HPDE6-E6E7 (cell line): ENCODE results near the gene HOMER2.
"Not testable (repeated sequence)": the region's sequence is repeated elsewhere in the genome, so short reads cannot be mapped to it uniquely, and the experiment has no call there.

ENCODE experiments used
- DNase-seq: peaks from one replicate; pipeline ENCODE4 v3.0.0; 2011; ENCODE audit warnings: missing footprints; ENCODE audit errors: extremely low spot score

The HOMER2 gene

DNA sequence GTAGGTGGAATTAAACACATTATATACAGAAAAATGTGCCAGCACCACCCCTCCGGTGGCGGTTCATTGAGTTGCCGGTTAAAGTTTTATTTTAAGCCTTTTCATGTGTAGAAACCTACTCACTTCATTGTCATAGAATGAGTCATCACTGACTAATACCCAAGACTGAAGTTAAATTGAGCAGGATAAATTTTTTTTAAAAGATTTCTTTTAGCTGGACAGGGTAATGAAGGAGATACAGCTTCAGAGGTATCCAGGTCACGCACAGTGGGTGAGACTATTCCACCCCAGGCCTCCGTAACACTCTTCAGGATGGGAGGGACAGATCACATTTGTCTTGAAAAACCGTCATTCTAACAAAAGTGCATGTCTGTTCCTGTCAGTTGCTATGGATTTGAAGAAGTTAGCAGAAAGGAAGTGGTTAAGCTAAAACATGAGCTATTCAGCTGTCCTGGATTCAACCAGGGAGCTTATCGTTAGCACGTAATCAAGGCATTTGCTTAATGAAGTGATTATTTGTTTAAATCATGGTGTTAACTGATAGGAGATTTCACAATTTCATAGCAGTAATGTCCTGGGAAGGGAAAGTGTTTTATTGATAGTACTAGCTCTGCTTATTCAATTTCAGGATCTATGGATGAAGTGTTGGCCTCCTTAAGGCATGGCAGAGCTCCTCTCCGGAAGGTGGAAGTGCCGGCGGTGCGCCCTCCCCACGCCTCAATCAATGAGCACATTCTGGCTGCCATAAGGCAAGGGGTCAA, 119.7 kb downstream of the HOMER2 start:
- DNase-seq: peak; percentile 84

DNA sequence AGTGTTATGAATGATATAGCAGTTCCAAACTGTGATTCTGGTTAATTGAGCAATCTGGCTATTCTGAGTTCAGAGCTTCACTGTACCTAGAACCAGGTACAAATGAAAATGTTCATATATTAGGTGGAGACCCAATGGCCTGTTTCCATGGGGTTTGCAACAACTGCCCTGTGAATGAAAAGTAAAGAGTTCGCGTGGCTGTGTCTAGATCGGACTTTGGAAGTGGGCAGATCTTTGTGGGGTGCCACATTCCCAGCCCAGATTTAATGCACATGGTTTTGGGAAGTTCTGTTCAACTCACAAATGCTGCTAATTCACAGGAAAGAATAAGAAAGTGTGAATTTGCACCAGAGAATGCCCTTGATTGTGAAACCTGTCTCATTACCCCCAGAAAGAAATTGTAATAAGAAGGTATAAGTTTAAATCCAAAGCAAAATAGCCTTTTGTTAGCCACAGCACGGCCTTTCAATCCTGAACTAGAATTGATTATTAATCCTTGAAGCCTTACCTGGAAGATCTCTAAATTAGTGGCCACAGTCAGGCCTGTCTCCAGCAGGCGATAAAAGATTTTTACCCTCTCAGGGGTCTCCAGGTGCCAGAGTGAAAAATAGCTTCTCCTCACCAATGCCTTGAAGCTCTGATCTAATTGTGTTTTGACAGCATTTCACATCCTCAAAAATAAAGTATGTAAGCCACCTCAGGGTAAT, 120.5 kb downstream of the HOMER2 start:
- DNase-seq: no peak

DNA sequence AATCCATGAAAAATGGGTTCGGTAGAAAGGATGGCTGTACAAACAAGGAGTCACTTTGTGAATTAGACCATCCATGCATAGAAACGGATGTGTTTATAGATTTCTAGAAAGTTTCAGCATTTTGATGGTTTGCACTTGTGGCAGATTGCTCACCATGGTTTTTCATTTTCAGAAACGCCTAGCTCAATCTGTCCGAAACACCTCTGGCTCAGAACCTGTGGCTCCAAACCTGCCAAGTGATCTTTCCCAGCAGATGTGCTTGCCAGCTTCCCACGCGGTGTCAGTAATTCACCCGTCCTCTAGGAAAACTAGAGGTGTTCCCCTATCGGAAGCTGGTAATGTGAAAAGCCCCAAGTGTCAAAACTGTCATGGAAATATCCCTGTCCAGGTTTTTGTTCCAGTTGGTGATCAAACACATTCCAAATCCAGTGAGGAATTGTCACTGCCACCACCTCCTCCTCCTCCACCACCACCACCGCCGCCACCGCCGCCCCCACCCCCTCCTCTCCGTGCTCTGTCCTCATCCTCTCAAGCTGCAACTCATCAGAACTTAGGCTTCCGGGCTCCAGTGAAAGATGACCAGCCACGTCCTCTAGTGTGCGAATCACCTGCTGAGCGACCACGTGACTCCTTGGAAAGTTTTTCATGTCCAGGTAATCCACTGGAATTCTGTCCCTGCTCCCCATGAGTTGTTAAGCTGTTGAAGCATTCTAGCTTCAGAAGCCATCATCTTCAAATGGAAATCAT, 121.9 kb downstream of the HOMER2 start:
- DNase-seq: no peak

DNA sequence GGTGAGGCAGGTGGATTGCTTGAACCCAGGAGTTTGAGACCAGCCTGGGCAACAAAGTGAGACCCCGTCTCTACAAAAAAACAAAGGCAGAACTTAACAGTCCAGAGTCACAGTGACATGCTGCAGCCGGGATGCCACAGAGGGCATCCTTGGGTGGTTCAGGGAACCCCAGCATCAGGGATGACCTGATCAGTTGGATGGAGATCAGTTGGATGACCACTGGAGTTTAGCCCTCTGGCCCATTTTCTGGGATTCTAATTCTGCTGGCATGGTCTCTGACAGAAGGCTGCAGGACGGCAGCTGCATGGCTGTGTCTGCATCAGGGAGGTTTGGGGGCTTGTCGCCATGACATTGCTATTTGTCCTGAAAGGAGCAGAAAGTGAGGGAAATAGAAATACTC, 123.3 kb downstream of the HOMER2 start:
- no peak for DNase-seq

DNA sequence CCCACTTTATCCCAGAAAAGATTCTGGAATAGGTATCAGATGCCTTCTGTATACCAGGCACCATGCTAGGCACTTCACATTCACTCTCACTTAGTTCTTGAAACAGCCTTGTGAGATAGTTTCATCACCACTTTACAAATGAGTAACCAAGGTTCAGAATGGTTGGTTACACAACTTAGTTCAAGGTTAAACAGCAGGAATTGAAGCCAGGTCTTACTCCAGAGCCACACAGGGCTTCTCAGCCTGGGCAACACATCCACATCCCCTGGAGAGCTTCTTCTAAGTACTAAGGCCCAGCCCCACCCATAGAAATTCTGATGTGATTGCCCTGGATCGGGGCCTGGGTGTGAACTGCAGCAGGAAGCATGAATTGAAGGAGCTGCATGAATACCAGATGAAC, 124.4 kb downstream of the HOMER2 start:
- DNase-seq: no peak

DNA sequence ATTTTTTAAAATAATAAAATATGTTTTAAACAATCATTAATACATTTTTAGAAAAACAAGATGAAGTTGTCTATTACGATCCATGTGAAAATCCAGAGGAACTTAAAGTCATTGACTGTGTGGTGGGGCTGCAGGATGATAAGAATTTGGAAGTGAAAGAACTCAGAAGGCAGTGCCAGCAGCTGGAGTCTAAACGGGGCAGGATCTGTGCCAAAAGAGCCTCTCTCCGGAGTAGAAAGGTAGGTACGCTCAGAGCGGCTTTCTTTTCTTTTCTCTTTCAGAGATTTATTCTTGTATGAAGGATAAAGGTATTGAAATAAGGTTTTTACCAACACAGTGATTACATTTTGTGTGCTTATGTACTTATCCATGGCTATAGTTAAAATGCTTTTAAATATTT, 129.5 kb downstream of the HOMER2 start:
- DNase-seq: no peak

DNA sequence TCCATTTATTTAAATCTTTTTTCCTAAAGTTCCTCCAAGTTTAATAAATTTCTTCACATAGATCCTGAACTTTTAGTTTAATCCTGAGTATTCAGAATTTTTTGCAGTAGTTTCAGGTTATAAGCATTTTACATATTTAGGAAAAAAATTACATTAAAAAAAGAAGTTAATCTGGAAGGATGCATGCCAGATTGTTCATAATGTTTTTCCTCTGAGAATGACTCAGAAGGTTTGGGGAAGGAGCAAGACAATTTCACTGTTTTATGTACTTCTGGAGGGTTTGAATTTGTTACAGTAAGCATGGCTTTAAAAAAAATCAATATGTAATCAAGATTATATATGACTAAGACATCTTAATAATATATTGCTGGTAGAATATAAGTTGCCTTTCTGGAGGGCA, 130.7 kb downstream of the HOMER2 start:
- not testable (repeated sequence) for DNase-seq

DNA sequence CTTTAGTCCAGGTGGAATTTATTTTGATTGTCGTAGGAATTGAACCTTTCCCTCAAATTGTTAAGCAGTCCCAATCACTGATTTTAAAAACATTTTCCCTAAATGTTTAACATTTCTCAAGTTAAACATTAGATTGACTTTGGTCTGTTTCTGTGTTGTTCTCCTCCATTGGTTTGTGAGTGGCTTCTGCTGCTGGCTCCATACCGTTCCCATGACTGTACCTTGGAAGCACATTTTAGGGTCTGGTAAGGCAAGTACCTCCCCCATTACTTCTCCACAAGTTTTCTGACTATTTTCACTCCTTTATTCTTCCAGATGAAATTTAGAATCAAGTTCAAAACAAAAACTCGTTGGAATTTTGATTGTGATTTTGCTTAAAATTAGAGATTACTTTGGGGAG, 131.1 kb downstream of the HOMER2 start:
- not testable (repeated sequence) for DNase-seq

DNA sequence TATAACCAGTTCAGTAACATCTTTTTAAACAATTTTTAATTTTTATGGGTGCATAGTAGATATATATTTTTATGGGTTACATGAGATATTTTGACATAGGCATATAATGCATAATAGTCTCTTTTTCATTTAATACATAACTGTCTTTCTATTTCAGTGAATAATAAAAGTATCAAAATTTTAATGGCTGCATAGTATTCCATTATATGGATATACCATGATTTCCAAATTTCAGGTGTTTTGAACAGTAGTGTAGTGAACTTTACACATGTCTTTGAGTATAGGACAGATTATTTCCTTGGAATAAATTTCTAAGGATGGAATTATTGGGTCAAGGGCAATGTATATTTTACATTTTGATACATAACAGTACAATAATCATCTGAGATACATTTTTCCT, 132.4 kb downstream of the HOMER2 start:
- no peak for DNase-seq

DNA sequence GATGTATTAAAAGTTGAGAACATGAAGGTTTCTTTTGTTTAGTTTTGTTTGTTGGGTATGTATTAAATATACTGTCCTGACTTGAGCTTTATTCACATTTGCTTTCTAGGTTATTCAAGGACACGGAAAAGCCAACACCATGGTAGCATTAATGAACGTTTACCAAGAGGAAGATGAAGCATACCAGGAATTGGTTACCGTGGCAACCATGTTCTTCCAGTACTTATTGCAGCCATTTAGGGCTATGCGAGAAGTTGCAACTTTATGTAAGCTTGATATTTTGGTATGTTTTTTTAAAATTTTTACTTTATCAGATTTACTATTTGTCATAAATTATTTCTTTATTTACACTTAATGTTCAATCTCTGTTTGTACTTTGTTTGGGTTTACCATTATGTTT, 139.5 kb downstream of the HOMER2 start:
- DNase-seq: no peak

DNA sequence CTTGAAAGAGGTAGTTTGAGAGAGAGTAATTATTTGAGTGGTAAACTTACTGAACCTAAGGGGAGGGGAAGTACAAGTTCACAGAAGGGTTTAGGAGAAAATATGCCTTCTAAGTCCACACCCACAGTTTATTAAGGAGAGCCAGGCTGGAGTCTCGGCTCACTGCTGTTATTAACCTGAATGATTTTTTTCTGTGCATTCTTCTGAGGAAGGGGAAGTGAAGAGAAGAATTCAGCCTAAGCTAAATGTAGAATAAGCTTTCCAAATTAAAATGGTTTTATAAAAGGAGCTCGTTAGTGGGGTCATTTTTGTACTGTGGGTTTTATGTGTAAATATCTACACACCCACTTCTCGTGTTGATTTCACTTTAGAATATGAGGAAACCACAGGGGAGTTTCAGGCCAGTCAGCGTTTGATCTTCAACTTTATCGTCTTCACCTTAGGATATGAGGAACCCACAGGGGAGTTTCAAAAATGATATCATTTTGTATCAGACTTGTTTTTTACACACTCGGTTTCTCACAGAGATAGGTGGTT, 141.6 kb downstream of the HOMER2 start:
- DNase-seq: no peak

DNA sequence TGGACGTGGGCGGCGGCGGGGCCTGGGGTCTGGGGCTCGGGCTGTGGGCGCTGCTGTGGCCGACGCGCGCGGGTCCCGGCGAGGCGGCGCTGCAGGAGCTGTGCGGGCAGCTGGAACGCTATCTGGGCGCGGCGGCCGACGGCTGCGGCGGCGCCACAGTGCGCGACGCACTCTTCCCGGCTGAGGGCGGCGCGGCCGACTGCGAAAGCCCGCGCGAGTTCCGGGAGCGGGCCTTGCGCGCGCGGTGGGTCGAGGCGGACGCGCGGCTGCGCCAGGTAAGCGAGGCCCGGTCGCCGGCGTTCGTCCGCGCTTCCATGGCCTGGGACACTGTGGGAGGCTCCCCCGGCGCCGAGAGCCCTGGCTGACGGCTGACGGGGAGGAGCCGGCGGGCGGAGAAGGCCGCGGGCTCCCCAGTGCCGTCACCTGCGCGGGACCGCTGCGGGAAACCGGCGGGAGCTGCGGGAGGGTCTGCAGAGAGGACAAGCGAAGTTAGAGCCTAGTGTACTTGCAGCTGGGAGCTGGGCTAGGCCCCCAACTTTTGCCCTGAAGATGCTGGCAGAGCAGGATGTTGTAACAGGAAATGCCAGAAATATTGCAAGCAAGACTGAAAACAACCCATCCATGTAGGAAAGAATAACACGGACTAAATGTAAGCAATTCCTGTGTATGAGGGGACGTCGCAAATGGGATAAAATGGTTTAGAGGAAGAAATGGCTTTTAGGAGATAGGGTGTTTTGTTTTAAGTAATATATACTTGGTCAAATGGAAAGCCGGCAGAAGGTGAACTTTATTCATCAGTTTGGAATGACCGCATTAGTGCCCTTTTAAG, 142.2 kb downstream of the HOMER2 start:
- no peak for DNase-seq

DNA sequence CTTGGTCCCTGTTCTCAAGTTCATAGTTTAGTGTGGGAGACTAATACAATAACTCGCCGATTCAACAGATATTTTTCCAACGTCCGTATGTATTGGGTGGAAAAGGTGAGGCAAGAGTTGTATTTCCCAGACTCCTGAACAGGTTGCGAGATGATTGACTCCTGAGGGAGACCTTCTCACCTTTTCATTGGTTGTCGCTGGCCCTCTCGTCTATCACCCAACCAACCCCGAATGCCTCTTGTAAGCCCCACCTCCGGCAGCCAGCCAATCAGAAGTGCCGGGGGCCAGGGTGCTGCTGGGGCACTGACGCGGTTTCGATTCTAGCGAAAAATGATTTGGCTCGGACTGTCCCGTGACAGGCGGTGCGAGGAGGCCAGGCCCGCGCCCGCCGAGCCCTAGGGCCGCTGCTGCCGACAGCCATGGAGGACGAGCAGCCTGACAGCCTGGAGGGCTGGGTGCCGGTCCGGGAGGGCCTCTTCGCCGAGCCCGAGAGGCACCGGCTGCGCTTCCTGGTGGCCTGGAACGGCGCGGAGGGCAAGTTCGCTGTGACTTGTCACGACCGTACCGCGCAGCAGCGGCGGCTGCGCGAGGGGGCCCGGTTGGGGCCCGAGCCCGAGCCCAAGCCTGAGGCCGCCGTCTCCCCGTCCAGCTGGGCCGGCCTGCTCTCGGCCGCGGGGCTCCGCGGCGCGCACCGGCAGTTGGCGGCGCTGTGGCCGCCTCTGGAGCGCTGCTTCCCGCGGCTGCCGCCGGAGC, 143.0 kb downstream of the HOMER2 start, which contains the start of gene WHAMM:
WHAMM (plus strand) TSS at position 321 of the 753 bp plus-strand sequence; CDS start at position 420, 99 bp downstream.
- DNase-seq: peak; percentile 98

DNA sequence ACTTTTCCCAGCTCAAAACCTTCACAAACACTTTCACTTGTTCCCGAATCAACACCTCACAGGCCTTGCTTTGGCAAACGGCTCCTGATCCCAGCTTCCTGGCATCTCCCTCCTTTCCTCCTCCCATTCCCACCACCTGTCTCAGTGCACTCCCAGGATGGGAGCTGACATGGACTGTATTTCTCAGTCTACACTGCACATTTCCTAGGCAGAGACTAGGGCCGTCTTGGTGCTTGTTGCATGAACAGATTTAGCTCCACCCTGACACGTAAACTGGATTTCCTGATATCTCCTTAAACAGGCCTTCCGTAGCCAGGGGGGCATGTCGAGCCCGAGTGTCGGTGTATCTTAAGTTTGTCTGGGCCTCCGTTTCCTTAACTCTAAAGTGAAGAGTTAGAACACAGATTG, 143.9 kb downstream of the HOMER2 start:
- DNase-seq: no peak

DNA sequence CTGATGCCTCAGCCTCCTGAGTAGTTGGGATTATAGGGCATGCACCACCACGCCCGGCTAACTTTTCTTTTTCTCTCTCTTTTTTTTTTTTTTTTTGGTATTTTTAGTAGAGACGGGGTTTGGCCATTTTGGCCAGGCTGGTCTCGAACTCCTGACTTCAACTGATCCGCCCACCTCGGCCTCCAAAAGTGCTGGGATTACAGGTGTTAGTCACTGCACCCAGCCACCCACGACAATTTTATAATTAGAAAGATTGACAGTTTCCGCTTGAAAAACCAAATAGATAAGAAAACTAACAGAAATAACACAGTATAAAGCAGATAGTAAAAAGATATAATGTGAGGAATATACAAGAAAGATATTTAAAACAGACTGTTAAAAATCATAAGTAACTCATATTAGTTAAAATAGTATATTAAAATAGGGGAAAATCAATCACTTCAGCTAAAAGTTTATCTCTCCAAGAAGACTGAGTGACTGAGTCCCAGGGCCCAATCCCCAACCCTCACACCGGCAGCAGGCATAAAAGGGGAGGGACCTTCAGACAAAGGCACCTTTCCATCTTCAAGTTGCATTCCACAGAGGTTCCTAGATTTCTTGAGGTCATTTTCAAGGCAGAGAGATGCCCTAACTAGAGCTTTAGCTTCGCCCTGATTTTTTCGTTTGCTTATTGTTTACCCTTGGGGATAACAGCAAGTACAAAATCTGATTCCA, 144.4 kb downstream of the HOMER2 start:
- no peak for DNase-seq

DNA sequence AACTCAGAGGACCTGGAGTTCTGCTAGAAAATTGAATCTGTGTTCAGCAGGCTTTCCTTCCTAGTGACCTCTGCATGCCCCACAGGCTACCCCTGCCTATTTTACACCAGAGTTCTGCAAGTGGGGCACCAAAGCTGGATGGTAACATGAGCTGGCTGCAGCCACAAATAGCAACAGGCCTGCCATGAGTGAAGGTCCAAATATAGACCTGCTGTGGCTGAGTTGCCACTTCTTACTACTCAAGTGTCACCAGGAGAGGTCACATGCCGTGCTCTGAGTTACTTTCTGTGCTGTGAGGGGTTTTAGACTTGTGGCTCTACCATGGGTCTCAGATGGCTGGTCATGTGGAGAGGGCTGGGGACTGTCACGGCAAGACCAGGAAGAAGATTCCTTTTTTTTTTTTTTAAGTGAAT, 146.5 kb downstream of the HOMER2 start, which contains the start of gene FSD2:
FSD2 (minus strand) TSS at position 76 of the 413 bp plus-strand sequence. CDS start 18,679 bp downstream, outside the sequence.
- DNase-seq: no peak

DNA sequence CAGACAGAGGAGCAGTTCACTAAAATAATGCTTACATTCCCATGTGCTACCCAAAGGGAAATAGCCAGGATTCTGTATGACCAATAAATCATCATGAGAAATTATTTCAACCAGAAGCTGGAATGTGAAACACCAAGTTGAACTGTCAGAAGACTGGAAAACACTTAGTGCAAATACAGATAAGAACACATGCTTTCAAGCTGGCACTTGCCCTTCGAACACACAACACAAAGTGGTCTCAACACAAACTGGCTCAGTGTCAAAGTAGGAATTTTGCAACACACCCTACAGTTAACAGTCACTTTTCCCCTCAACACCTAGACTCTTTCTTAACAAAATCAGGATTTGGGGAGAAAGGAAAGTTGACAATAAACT, 148.0 kb downstream of the HOMER2 start:
- no peak for DNase-seq

DNA sequence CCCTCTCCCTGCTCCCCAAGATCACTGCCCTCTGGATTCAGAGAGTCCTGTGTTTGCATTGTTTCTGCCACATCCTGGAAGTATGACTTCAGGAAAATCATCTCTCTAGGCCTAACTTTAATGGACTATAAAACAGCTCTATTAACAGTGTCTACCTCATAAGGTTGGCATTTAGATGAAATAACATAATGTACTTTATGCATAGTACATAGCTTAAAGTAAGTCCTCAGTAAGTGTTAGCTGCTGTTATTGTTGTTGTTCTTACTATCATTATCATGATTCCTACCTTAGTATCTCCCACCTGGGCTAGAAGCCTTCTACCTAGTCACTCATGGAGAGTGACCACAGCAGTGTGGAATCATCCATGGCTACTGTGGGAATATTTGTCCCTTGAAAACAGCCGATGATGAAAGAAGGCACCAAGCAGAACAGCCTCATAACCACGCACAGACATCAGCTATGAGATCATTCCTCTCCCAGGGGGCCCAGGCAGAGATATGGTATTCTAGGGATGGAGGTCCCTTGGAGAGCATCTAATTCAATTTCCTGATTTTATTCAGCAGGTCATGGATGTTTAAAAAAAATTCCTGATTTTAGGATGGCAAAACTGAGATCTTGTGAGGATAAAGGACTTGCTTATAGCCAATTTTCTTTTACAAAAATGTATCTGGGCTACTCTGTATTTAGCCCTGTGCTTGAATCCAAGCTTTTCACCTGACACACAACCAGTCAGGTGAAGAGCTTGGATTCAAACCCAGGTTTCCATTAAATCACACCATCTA, 148.5 kb downstream of the HOMER2 start:
- no peak for DNase-seq

DNA sequence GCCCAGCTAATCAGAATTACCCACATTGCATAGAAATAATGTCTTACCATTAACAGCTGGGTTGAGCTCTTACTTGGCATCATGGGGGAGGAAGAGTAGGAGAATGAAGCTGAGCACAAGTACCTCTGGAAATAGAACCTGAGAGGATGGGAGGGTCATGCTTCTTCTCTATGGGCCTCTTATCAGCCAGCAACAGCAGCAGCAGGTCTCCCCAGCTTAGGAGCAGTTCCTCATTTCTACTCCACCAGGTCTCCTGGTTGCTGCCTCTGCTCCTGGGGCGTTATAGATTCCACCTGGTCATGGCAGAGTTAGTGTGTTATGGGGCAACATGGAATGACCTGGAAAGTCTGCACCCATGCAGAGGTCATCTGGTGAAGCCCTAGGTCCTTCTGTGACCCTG, 150.0 kb downstream of the HOMER2 start:
- no peak for DNase-seq
